Epidermal melanocyte (primary cell): ENCODE measurements around the gene ADAMTS6.

Source experiments
- DNase-seq: peaks from one replicate; pipeline ENCODE4 v3.0.0; 2011; ENCODE audit warnings: low spot score; ENCODE audit not compliant: insufficient read length

The ADAMTS6 gene

GRCh38 chr5:65475336-65475735 is 6.4 kb downstream of the ADAMTS6 start:
- no peak for DNase-seq

GRCh38 chr5:65474130-65474711 is 7.5 kb downstream of the ADAMTS6 start:
- DNase-seq, result no peak

- no peak for DNase-seq
Measured at GRCh38 chr5:65468633-65469032, 13.1 kb downstream of the ADAMTS6 start.

GRCh38 chr5:65462139-65462705 is 19.5 kb downstream of the ADAMTS6 start:
- DNase-seq, result no peak

GRCh38 chr5:65461490-65461889 is 20.2 kb downstream of the ADAMTS6 start:
- DNase-seq, result no peak

GRCh38 chr5:65459995-65460394 is 21.7 kb downstream of the ADAMTS6 start:
- no peak for DNase-seq

- no peak for DNase-seq
Measured at GRCh38 chr5:65455064-65455463, 26.7 kb downstream of the ADAMTS6 start.

GRCh38 chr5:65451436-65451835 is 30.3 kb downstream of the ADAMTS6 start:
- no peak for DNase-seq

GRCh38 chr5:65446682-65447081 is 35.0 kb downstream of the ADAMTS6 start:
- DNase-seq, result no peak

GRCh38 chr5:65441800-65442199 is 39.9 kb downstream of the ADAMTS6 start:
- no peak for DNase-seq

GRCh38 chr5:65440456-65440855 is 41.3 kb downstream of the ADAMTS6 start:
- DNase-seq, result no peak

GRCh38 chr5:65434122-65434521 is 47.6 kb downstream of the ADAMTS6 start:
- no peak for DNase-seq

- no peak for DNase-seq
Measured at GRCh38 chr5:65426656-65427055, 55.1 kb downstream of the ADAMTS6 start.

- no peak for DNase-seq
Measured at GRCh38 chr5:65423623-65424022, 58.1 kb downstream of the ADAMTS6 start.

- DNase-seq, result no peak
Measured at GRCh38 chr5:65418661-65419060, 63.1 kb downstream of the ADAMTS6 start.

- no peak for DNase-seq
Measured at GRCh38 chr5:65413822-65414221, 67.9 kb downstream of the ADAMTS6 start.

- DNase-seq, result no peak
Measured at GRCh38 chr5:65412842-65413241, 68.9 kb downstream of the ADAMTS6 start.

GRCh38 chr5:65411356-65411755 is 70.4 kb downstream of the ADAMTS6 start:
- DNase-seq, result no peak

GRCh38 chr5:65395526-65396155 is 86.1 kb downstream of the ADAMTS6 start:
- DNase-seq, result no peak

GRCh38 chr5:65394087-65394486 is 87.6 kb downstream of the ADAMTS6 start:
- DNase-seq, result no peak

- DNase-seq, result no peak
Measured at GRCh38 chr5:65391591-65391990, 90.1 kb downstream of the ADAMTS6 start.

GRCh38 chr5:65390208-65390607 is 91.5 kb downstream of the ADAMTS6 start:
- DNase-seq, result no peak

- DNase-seq, result no peak
Measured at GRCh38 chr5:65383859-65384258, 97.9 kb downstream of the ADAMTS6 start.
